Measurements from ENCODE around the gene DMTF1.

The DMTF1 gene

GRCh38 chr7:87146740-87147386, 5.4 kb upstream of the DMTF1 start:
- no peak for DNase-seq (ENCODE audit: low spot score)

DNA sequence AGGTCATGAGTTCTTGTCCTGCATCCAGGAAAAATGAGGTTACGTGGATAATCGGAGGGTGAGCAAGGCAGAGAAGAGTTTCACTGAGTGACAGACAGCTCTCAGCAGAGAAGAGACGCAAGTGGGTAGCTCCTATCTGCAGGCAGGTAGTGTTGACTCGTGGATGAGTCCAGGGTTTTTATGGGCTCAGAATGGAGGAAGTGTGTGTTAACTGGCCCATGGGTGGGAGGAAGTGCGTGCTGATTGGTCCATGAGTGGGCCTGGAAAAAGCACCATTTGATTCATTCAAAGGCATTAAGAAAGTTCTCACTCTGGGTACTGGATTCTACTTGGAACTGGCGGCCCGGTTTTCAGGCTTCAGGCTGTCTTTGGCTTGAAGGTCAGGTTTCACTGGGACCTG, 4.8 kb upstream of the DMTF1 start:
- no peak for DNase-seq (ENCODE audit: low spot score)

GRCh38 chr7:87148332-87148955, 3.8 kb upstream of the DMTF1 start:
- DNase-seq (ENCODE audit: low spot score): peak; percentile 32

- peak; percentile 11 for DNase-seq (ENCODE audit: low spot score)
These were observed 1.1 kb upstream of the DMTF1 start for GRCh38 chr7:87151002-87151728.

- peak; percentile 51 for DNase-seq (ENCODE audit: low spot score)
These were observed 533 bp upstream of the DMTF1 start for GRCh38 chr7:87151729-87152111.

DNA sequence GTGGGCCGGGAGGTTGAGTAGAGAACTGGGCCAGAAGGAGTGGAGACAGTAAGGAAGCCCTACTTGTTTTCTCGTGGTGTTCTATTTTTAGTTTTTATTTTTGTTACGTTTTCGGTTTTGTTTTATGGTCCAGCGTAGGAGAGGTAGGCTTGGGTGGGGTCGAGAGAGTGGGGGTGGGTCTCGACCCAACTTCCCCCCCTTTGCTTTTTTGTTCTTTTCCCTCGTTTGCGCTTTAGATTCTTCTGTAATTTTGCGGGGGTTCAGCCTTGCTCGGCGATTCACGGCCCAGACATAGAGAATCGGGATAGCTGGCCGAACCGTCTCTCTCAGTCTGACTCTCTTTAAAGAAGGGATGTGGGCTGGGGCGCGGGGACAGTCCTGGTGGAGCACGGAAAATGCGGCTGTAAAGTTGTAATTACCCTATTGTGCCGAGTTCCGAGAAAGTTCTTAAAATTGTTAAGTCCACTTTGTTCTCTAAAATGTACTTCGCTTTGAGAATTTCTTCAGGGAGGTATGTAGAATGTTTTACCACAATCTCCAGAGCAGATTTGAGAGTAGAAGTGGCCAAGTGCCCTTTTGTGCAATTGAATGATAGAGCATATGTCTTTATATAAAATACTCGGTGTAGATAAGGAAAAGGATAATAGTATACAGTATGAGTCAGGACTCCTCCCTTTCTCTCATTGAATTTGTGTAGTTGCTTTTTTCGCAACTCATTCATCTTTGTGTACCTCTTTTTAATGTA, 816 bp downstream of the DMTF1 start:
- DNase-seq (ENCODE audit: low spot score): peak; percentile 43

GRCh38 chr7:87154166-87154565, 1.9 kb downstream of the DMTF1 start:
- DNase-seq (ENCODE audit: low spot score): no peak

DNA sequence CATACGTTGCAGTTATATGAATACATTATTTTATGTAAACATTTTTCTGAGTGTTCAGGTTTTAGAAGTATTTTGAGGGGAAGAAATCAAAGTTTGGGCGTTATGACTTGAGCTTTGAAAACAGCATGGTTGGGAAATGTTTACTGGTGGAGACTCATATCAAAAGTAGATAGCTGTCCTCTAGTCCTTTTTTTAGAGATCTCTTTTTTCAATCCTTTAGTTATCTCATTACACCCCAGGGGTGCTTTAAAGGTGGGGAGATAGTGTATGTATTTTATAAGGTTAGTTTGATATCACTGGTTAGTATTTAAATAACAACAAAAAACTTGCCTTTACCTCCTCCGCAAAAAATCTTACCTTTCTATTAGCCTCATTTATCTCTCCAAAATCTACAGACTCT, 2.3 kb downstream of the DMTF1 start:
- DNase-seq (ENCODE audit: low spot score): no peak

DNA sequence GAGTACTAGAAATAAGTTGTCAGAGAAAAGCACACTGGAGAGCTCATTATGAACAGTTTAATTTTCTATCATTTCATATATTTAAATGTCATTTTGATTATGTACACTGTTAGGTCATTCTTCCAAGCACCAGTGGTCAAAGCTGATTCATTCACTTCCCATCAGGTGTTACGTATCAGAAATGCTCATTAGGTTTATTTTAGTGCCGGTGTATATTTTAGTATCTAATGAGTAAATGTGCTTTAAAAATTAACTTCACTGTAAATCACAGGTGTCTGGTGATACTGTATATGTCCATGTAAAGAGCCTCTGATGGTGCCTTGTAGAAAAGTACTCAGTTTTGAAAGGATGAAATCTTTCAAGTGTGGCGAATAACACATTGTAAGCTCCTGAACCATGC, 3.5 kb downstream of the DMTF1 start:
- no peak for DNase-seq (ENCODE audit: low spot score)

- no peak for DNase-seq (ENCODE audit: low spot score)
These were observed 4.5 kb downstream of the DMTF1 start for GRCh38 chr7:87156709-87157108.

GRCh38 chr7:87159538-87159937, 7.3 kb downstream of the DMTF1 start:
- DNase-seq (ENCODE audit: low spot score): no peak

DNA sequence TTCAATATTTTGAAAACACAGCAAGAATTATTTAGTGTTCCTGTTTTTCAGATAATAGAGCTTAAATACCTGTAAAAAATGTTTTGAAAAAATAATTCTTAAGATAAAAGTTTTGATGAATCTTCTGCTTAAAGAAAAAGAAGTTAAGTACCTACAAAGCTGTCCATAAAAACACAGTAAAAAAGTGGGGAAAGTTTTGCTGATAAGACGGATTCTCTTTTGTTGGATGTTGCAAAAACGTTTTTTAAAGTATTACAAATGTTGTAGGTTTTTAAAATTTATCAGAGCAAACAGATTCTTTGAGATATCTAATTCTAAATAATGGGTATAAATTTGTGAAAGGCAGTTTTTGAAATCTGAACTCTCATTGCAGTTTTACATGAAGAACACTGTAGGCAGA, 12.2 kb downstream of the DMTF1 start:
- no peak for DNase-seq (ENCODE audit: low spot score)

DNA sequence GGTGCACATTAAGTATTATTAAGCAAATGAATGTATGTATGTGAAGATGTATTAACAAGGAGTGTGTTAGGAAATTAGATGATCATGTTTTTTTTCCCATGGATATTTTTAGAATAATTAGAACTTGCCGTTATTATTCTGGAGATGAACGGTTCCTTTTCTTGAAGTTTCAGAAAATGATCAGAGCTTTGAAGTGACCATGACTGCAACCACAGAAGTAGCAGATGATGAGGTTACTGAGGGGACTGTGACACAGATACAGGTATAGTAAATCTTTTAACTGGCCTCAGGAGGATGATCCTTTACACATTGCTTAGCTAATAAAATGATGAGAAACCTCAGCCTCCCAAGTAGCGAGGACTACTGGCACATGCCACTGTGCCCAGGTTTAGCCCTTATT, 18.6 kb downstream of the DMTF1 start:
- DNase-seq (ENCODE audit: low spot score): no peak

GRCh38 chr7:87171282-87171934, 19.2 kb downstream of the DMTF1 start:
- DNase-seq (ENCODE audit: low spot score): no peak

DNA sequence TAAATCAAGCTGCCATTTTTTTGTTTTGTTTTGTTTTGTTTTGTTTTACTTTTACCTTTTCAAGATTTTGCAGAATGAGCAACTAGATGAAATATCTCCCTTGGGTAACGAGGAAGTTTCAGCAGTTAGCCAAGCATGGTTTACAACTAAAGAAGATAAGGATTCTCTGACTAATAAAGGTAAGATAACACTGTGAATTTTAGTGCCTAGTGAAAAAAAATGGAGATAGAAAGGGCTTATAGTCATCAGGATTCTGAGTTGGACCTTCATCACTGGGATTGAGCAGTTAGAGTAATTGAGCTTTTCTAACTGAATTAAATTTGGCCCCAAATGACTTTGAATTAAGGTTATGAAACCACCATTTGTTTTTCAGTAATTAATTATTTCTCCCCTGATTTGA, 21.2 kb downstream of the DMTF1 start:
- DNase-seq (ENCODE audit: low spot score): no peak

GRCh38 chr7:87178320-87178719, 26.1 kb downstream of the DMTF1 start:
- no peak for DNase-seq (ENCODE audit: low spot score)

GRCh38 chr7:87179180-87179579, 26.9 kb downstream of the DMTF1 start:
- DNase-seq (ENCODE audit: low spot score): no peak

DNA sequence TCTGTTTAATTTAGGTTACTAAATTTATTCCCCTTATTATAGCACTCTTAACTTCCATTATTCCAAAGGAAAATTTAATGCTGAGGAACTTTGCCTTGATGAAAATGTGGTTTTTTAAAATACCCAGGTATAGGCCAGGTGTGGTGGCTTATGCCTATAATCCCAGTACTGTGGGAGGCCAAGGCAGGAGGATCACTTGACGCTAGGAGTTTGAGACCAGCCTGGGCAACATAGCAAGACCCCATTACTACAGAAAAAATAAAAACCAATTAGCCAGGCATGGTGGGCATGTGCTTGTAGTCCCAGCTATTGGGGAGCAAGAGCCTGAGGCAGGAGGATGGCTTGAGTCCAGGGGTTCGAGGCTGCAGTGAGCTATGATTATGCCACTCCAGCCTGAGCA, 34.9 kb downstream of the DMTF1 start:
- DNase-seq (ENCODE audit: low spot score): no peak

- DNase-seq (ENCODE audit: low spot score): no peak
These were observed 36.7 kb downstream of the DMTF1 start for GRCh38 chr7:87188930-87189329.

DNA sequence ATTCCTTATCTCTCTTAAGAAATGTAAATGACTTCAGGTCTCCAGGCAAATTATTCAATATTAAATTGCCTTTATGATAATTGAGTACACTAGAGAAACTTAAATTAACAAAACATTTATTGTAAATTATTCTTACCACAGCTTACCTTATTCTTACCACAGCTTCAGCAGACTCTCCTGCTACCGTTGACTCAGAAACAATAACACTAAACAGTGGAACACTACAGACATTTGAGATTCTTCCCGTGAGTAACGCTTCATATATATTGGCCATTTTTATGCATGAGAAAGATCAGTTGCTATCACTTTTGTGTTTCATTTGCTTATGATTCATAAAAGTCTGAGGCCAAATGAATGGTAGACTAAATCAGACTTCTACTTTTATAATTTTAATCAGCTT, 38.5 kb downstream of the DMTF1 start:
- DNase-seq (ENCODE audit: low spot score): no peak

- DNase-seq (ENCODE audit: low spot score): no peak
These were observed 40.7 kb downstream of the DMTF1 start for GRCh38 chr7:87192784-87193487.

DNA sequence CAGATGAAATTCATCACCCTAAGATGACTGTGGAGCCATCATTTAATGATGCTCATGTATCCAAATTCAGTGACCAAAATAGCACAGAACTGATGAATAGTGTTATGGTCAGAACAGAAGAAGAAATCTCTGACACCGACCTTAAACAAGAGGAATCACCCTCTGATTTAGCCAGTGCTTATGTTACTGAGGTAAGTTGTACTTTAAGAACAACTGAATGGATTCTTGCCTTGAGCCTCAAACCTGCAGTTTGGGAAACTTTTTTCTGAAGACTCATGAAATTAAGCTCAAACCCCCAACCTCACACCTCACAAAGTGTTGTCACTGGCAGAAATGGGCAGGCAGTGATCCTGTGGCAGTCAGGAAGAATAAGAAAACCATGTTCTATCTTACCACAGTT, 41.7 kb downstream of the DMTF1 start:
- no peak for DNase-seq (ENCODE audit: low spot score)

All from COLO829 (cell line).